Measurements from ENCODE around the gene LTK. TPM values are rescaled to one million over a fixed set of nuclear protein-coding genes. Genes with fewer than 3 reads are reported as not detected.

Gene LTK
- under 1 TPM in 1 of 2 donors, not detected in 1; 0.34 TPM for total RNA-seq

DNA sequence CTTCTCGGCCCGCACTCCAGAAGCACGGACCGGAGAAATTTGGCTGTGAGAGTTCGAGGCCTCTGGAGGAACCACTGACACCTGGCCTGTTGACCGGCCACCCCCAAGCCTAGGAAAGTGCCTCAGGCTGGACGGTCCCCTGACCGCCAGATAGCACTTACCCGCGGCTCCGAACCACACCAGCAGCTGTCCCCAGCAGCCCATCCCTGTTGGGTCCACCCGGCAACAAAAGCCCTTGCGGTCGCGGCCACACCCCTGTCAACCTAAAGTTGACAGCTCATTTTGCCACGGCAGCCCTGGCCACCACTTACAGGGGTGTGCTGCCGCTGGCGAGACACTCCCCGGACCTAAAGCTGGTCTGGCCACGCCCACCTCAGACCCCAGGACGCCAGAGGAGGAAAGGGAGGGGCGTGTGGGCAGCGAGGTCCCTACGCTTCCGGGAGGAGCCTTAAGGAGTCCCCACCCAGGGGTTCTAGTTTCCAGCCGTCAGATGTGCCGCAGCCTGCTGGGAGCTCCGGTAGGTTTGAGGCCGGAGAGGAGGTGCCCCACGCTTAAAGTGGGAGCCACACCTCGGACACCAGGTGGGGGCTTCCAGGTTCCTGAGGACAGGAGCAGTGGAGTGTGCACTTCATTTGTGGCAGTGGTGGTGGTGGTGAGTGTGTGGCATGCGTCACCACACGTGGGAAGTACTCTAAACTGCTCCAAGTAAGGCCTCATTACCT is at the start of gene LTK:
Gene LTK (minus strand): TSS at position 322 of the 722 bp plus-strand sequence. CDS start 118 bp downstream, at position 204.

DNA sequence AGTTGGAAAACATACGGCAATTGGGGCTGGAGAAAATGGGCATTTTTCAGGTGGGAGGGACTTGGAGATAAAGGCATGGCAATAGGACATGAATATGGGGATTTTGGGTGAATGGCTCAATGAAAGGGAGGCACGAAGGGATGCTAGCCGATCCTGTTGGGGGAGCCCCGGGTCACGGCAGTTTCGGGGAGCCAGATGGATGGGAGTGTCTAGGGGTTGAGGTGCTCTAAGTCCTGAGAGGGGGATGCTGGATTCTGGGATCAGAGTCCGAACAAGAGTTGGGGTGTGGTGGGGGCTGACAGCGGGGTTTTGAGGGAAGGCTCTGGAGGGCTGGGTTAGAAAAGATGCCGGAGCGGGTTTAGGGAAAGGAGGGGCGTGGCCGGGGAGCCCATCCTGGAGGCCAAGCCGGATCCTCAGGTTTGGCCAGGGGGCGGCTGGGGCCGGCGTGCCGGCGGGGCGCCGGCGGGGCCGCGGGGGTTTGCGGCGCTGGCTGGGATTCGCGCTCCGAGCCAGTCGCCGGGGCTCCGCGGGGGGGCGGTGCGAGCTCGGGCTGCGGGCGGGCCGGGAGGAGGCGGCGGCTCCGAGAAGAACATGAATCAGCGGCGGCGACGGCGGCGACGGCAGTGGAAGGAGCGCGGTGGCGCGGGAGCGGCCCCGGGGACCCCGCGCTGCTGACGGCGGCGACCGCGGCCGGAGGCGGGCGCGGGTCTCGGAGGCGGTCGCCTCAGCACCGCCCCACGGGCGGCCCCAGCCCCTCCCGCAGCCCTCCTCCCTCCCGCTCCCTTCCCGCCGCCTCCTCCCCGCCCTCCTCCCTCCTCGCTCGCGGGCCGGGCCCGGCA is 45.0 kb upstream of the LTK start, which contains the start of gene TYRO3:
Gene TYRO3 (plus strand): TSS at position 813 of the 839 bp plus-strand sequence. CDS start 46 bp downstream, outside the sequence.

DNA sequence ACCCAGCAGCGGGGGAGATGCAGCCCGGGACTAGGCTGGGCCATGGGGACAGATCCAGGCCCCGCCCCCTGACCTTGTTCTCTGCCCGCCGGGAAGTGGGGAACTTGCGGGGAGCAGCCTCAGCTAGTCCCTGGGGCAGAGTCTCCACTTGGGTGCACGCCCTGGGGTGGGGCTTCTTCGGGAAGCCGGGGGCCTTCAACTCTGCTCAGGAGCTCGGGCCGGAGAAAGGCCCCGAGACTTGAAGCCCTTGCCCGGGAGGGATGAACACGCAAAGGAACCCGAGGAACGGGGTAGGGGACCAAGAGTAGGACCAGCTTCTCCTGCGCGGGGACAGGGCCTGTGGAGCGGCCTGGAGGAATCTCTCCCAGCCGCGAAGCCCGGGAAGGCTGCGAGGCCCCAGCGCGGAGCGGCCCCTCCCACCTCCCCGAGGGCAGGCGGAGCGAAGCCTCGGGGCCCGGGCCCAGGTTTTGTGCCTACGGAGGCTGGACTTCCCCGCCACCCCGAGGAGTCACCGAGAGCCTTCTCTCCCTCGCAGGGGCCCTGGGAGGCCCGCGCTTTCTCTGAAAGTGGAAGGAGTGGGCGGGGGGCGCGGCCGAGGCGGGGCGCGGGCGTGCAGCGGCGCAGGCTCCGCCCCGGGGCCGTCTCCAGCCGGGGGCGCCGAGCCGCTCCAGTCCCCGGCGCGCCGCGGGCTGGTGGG is 20.3 kb downstream of the LTK start, which contains the start of gene ITPKA:
Gene ITPKA (plus strand): TSS at position 670 of the 697 bp plus-strand sequence. CDS start 54 bp downstream, outside the sequence.

Other genes starting within 250 kb of the LTK start
- 10 to 100 TPM in 1 of 2 donors, 1 to 10 TPM in 1; 9.6 to 26.0 TPM for gene OIP5, start 181.2 kb downstream of the LTK start, total RNA-seq
- 100 to 1,000 TPM in 1 of 2 donors, 10 to 100 TPM in 1; 73.3 to 114 TPM for gene NUSAP1, start 180.9 kb downstream of the LTK start, total RNA-seq
- gene NDUFAF1, start 111.3 kb downstream of the LTK start, total RNA-seq, result 10 to 100 TPM; 23.4 to 30.6 TPM
- gene RTF1, start 96.7 kb downstream of the LTK start, total RNA-seq, result 10 to 100 TPM; 26.8 to 29.3 TPM
- under 1 TPM; 0.34 to 0.67 TPM for gene ITPKA, start 20.0 kb downstream of the LTK start, total RNA-seq
- 10 to 100 TPM; 14.5 to 38.0 TPM for gene RPAP1, start 30.4 kb upstream of the LTK start, total RNA-seq
- 10 to 100 TPM in 1 of 2 donors, 1 to 10 TPM in 1; 9.6 to 21.6 TPM for gene TYRO3, start 45.4 kb upstream of the LTK start, total RNA-seq
- 10 to 100 TPM; 42.0 to 44.6 TPM for gene MGA, start 146.6 kb upstream of the LTK start, total RNA-seq